Fibroblast of mammary gland (primary cell): ENCODE results near the gene STPG4.

Source experiments
- DNase-seq: peaks from one replicate; pipeline ENCODE4 v3.0.0-alpha.2; 2010; ENCODE audit warnings: low read depth
- H3K4me3 ChIP-seq: 2 replicates; pipeline ENCODE4 v1.5.1; 2011; ENCODE audit warnings: low read depth, mild to moderate bottlenecking, low read length, moderate library complexity; ENCODE audit not compliant: control insufficient read depth
- TF ChIP-seq, protein P1 (sequence below): conservative IDR thresholded peaks from 2 replicates; pipeline ENCODE4 v1.5.1; 2011; ENCODE audit warnings: low read depth, low read length, inconsistent platforms; ENCODE audit not compliant: control insufficient read depth, insufficient read depth

Gene STPG4

DNA sequence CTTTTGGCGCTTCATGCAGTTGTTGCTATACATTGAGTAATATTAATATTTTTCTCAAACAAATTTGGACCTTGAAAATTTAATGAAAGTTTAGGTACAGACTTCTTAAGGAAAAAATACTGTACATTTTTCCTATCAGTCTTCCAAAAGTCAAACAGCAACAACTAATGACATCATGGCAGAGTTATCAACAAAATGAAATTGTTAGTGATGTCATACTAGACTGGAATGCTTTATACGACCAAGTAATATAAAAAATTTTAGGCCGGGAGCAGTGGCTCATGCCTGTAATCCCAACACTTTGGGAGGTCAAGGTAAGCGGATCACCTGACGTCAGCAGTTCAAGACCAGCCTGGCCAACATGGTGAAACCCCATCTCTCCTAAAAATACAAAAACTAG is 12.0 kb upstream of the STPG4 start:
- H3K4me3 ChIP-seq: no peak overlapping the region
- DNase-seq: no peak
- TF ChIP-seq, protein P1, sequence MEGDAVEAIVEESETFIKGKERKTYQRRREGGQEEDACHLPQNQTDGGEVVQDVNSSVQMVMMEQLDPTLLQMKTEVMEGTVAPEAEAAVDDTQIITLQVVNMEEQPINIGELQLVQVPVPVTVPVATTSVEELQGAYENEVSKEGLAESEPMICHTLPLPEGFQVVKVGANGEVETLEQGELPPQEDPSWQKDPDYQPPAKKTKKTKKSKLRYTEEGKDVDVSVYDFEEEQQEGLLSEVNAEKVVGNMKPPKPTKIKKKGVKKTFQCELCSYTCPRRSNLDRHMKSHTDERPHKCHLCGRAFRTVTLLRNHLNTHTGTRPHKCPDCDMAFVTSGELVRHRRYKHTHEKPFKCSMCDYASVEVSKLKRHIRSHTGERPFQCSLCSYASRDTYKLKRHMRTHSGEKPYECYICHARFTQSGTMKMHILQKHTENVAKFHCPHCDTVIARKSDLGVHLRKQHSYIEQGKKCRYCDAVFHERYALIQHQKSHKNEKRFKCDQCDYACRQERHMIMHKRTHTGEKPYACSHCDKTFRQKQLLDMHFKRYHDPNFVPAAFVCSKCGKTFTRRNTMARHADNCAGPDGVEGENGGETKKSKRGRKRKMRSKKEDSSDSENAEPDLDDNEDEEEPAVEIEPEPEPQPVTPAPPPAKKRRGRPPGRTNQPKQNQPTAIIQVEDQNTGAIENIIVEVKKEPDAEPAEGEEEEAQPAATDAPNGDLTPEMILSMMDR: no peak

DNA sequence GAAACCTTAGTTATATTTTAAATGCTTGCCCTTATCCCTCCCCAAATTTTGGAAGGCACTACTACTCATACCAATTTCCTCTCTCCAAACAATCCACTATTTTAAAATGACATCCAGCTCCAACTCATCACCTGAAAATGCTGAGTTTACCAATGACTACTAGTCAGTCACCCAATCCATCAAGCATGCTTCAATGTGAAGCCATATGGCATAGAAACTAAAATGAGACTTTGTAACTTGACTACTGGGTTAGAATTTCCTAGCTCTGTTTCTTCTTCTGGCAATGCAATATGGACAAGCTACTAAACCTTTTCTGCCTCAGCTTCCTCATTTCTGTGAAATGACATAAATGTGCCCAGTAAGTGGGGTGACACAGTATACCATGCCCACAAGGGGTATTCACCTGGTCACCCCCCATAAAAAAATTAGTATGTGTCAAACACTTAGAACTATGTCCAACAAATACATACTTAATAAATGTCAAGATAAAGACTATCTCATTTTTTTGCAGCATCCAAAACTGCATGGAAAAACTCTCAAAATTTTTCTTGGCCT is 10.0 kb upstream of the STPG4 start:
- TF ChIP-seq, protein P1: no peak
- DNase-seq: peak; percentile 61
- no peak overlapping the region for H3K4me3 ChIP-seq

DNA sequence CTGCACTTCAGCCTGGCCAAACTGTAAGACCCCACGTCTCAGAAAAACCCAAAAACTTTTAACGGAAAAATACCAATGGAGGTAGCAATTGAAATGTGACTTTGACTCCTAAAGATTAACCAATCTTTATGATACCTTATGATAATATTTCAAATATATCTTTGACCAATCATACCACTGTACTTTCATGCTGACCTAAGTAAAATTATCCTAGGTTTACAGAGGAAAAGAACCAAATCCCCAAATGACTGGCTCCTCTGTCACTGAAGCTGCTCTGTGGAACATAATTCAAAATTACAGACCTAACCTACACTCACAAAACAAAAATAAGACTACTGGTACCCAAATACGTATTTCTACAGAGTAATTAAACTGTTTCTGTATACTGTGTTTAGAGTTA is 7.7 kb upstream of the STPG4 start:
- no peak overlapping the region for H3K4me3 ChIP-seq
- no peak for DNase-seq
- TF ChIP-seq, protein P1: no peak

DNA sequence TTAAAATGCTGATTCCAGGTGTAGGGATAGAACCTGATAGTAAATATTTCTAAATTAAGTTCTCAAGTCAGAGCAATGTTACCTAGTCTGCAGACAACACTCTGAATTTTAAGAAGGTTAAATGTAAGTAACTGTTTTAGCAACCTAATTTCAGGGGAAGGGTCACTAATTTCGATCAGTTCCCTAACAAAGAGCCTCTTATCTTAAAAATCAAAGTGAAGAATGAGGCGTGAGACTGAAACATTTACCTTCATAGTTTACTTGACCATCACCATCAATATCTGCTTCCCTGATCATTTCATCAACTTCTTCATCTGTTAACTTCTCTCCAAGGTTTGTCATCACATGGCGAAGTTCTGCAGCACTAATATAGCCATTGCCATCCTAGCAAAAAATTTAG is 6.4 kb upstream of the STPG4 start:
- H3K4me3 ChIP-seq: no peak overlapping the region
- no peak for DNase-seq
- TF ChIP-seq, protein P1: no peak

DNA sequence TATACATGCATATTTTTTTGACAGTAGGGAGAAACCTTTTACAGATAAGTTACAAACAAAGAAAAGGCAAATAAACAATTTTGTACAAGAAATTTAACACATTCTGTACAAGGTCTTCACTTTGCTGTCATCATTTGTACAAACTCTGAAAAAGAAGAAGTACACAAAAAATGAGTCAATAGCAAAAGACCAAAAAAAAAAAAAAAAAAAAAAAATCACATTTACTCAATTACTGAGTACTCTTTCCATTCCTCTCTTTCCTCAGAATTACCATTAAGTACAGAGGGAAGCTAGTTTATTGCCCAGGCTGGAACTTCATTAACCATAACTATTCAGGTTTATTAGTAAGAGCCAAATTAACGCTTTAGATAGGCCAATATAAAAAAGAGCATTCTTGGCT is 5.6 kb upstream of the STPG4 start:
- no peak overlapping the region for H3K4me3 ChIP-seq
- TF ChIP-seq, protein P1: no peak
- DNase-seq: no peak

DNA sequence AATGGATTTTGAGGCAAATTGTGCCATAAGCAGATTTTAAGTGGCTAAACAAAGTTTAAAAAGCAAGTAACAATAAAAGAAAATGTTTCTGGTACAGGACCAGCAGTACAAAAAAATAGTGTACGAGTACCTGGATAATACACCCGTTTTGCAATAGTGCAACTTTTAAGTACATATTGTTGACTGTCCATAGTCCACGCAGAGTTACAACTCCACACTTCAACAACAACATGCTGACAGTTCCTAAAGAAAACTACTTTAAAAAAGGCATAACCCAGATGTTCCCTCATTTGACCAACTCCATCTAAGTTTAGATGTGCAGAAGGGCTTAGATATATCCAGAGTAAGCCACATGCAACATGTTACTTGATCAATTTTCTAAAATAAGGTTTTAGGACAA is 5.1 kb upstream of the STPG4 start:
- no peak overlapping the region for H3K4me3 ChIP-seq
- TF ChIP-seq, protein P1: no peak
- no peak for DNase-seq

DNA sequence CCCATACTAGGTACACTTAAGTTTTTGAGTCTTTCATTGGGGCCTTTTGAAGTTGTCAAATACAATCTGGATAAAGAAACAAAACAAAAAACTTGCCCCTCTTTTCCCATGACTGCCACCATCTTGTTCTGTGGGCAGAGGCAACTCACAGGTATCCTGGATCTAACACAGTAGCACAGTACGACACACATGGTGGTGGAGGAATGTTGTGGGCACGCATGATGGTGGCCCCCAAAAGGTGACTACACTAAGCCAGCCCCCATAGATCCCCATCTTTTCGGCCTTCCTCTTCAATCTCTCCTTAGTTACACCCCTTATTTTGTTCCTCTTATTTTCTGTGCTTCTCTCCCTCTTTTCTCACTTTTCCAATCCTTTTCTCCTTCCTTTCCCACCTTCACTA is 4.5 kb upstream of the STPG4 start:
- no peak for DNase-seq
- TF ChIP-seq, protein P1: no peak
- no peak overlapping the region for H3K4me3 ChIP-seq
